ENCODE data around the gene SCYGR6.
A peak's percentile ranks its signal among the peaks of the same experiment; 100 is the strongest.
"Not testable (repeated sequence)": the region's sequence is repeated elsewhere in the genome, so short reads cannot be mapped to it uniquely, and the experiment has no call there.

Gene SCYGR6

DNA sequence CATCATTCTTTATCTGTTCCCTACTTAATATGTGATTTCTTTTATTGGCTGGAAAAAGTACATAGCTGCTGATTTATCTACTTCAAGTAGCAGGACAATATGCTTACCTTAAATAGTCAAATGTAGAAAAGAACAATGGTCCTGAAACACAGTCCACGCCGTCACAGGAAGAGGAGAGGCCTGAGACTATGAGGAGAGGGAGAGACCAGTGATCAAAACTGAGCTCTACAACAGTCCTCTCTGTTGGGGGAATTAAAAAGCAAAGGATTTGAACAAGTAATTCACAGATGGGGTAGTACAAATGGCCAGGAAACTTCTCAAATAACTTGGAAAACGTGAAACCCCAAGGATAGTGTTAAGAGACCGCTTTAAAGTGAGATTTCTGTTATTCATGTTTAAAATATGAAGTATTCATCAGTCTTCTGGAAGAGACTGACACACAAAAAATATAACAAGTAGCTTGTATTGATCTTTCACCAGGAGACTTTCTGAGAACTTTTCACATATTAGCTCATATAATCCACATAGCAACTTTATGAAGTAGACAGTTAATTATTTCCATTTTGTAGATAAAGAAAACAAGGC is 41.3 kb upstream of the SCYGR6 start:
- H3K4me3 ChIP-seq (ENCODE audit: low read depth, low read length) = no peak overlapping the region
- TF ChIP-seq, protein P1, sequence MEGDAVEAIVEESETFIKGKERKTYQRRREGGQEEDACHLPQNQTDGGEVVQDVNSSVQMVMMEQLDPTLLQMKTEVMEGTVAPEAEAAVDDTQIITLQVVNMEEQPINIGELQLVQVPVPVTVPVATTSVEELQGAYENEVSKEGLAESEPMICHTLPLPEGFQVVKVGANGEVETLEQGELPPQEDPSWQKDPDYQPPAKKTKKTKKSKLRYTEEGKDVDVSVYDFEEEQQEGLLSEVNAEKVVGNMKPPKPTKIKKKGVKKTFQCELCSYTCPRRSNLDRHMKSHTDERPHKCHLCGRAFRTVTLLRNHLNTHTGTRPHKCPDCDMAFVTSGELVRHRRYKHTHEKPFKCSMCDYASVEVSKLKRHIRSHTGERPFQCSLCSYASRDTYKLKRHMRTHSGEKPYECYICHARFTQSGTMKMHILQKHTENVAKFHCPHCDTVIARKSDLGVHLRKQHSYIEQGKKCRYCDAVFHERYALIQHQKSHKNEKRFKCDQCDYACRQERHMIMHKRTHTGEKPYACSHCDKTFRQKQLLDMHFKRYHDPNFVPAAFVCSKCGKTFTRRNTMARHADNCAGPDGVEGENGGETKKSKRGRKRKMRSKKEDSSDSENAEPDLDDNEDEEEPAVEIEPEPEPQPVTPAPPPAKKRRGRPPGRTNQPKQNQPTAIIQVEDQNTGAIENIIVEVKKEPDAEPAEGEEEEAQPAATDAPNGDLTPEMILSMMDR (IDR thresholded peaks at IDR 0.05; ENCODE audit: control insufficient read depth, extremely low read depth, insufficient read depth) = no peak
- no peak for DNase-seq (ENCODE audit: low read depth)

DNA sequence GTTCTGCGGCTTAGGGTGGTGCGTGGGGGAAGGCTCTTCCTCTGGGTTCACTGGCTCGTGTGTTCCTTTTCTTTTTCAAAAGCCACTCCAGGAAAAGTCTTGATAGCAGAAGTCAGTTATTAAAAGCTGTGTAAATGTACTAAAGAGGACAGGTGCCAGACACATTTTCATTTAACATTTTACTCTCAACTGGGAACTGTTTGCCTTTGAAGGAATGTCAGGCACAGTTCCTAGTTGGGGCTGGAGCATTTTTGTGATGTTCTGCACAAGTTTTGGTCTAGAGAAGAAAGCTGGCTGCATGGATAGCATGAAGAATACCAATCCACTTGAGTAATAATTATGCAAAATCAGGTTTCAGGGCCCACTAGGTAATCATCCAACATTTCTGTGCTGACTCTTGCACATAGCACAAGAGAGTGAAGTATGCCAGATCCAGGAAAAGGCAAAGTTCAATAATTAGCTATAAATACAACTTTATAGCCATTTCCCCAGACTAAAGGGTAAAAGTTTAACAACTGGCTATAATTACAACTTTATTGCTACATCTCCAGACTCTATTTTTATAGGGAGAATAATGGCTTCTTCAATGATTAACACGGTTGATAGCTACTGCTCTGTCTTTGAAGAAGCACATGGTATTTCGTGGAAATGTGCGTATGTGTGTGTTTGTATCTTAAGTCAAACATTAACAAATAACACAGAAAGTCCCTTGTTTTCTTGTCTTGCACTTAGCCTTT is 37.4 kb upstream of the SCYGR6 start:
- no peak overlapping the region for H3K4me3 ChIP-seq (ENCODE audit: low read depth, low read length)
- no peak for DNase-seq (ENCODE audit: low read depth)
- TF ChIP-seq, protein P1 (IDR thresholded peaks at IDR 0.05; ENCODE audit: control insufficient read depth, extremely low read depth, insufficient read depth) = no peak

DNA sequence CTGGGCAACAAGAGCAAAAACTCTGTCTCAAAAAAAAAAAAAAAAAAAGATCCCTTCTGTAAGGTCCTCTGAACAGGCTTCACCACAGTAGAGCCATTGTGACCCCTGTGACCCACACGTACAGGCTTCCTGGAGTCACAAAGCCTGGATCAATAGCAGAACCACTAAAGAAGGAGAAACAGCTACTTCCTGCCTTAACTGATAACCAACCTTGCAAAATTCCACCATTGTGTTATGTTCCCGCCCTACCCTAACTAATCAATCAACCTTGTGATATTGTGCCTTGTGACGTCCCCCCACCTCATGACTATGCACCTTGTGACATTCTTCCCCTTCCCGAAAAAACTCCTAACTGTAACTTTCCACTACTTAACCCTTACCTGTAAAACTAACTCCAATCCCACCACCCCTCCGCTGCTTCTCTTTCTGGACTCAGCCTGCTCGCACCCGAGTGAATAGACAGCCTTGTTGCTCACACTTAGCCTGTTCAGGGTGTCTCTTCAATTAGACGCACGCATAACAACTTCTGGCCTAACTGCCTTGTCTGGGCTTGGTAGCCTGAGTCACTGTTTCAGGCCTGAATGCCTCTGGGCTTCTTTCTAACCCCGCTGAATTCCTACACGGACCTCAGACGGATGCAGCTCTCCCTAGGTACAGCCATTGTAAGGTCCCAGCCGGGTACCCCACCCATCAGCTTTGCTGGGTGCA is 35.0 kb upstream of the SCYGR6 start:
- DNase-seq (ENCODE audit: low read depth) = no peak
- TF ChIP-seq, protein P1 (IDR thresholded peaks at IDR 0.05; ENCODE audit: control insufficient read depth, extremely low read depth, insufficient read depth) = no peak
- no peak overlapping the region for H3K4me3 ChIP-seq (ENCODE audit: low read depth, low read length)

DNA sequence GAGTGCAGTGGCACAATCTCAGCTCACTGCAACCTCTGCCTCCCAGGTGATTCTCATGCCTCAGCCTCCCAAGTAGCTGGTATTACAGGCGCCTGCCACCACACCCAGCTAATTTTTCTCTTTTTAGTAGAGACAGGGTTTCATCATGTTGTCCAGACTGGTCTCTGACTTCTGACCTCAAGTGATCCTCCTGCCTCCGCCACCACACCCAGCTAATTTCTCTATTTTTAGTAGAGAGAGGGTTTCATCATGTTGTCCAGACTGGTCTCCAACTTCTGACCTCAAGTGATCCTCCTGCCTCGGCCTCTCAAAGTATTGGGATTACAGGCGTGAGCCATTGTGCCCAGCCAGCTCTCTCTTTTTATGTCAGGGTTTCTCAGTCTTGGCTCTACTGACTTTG is 31.7 kb upstream of the SCYGR6 start:
- not testable (repeated sequence) for DNase-seq (ENCODE audit: low read depth); H3K4me3 ChIP-seq (ENCODE audit: low read depth, low read length)

DNA sequence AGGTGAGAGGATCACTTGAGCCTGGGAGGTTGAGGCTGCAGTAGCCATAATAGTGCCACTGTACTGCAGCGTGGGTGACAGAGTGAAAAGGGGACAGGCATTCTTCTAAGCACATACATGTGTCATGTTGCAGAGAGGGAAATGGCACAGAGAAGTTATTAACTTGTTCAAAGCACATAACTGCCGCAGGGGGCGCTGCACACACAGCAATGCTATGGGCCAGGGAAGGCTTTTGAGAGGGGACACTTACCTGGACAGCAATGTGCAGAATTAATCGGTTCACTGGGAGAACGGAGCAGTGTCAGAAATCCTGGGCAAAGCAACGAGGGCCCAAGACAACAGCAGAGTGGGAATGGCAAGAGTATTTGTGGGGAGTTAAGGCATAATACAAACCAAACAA is 23.5 kb upstream of the SCYGR6 start:
- TF ChIP-seq, protein P1 (IDR thresholded peaks at IDR 0.05; ENCODE audit: control insufficient read depth, extremely low read depth, insufficient read depth) = 0 out of 2 replicates have a peak, but pooled peaks have one; percentile 12
- DNase-seq (ENCODE audit: low read depth) = no peak
- no peak overlapping the region for H3K4me3 ChIP-seq (ENCODE audit: low read depth, low read length)

DNA sequence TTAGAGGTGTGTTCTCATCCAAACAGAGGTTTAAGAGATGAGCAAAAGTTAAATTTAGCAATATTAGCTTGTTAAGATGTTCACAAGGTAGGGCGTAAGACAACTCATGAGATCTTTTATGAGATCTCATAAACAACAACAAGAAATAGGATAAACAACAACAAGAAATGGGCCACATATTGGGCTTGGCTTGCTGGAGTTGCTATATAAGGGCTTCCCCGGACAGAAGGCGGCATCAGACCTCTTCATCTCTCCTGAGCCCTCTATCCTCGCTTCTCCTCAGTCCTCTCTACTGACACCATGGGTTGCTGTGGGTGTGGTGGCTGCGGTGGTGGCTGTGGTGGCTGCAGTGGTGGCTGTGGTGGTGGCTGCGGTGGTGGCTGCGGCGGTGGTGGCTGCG is 21.0 kb upstream of the SCYGR6 start, which contains the start of gene SCYGR8:
SCYGR8 (plus strand) TSS at position 301 of the 400 bp plus-strand sequence; CDS start at position 301, 0 bp downstream.
- no peak for DNase-seq (ENCODE audit: low read depth)
- TF ChIP-seq, protein P1 (IDR thresholded peaks at IDR 0.05; ENCODE audit: control insufficient read depth, extremely low read depth, insufficient read depth) = no peak
- H3K4me3 ChIP-seq (ENCODE audit: low read depth, low read length) = no peak within 1 kb of the TSS

DNA sequence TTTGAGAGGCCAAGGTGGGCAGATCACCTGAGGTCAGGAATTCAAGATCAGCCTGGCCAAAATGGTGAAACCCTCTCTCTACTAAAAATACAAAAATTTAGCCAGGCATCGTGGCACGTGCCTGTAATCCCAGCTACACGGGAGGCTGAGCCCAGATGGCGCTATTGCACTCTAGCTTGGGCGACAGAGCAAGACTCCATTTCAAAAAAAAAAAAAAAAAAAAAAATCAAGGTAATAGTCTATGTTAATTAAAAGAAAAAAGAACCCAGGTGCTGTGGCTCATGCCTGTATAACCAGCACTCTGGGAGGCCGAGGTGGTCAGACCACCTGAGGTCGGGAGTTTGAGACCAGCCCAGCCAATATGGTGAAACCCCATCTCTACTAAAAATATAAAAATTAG is 16.1 kb upstream of the SCYGR6 start:
- TF ChIP-seq, protein P1 (IDR thresholded peaks at IDR 0.05; ENCODE audit: control insufficient read depth, extremely low read depth, insufficient read depth) = 0 out of 2 replicates have a peak, but pooled peaks have one; percentile 5
- not testable (repeated sequence) for DNase-seq (ENCODE audit: low read depth); H3K4me3 ChIP-seq (ENCODE audit: low read depth, low read length)
